HG02840 (cell line): ENCODE measurements around the gene MKNK2.

Source experiments
- ATAC-seq: cut with Tn5 transposase; IDR thresholded peaks from one replicate; pipeline ENCODE4 v1.9.1; 2021; ENCODE audit warnings: mild to moderate bottlenecking, moderate library complexity, moderate number of reproducible peaks; ENCODE audit not compliant: unreplicated experiment, low FRiP score

MKNK2 gene

GRCh38 chr19:2033825-2034159 is 17.3 kb downstream of the MKNK2 start:
- no peak for ATAC-seq

- no peak for ATAC-seq
Observed at GRCh38 chr19:2033115-2033824, 17.8 kb downstream of the MKNK2 start.

- ATAC-seq: no peak
Observed at GRCh38 chr19:2032296-2032941, 18.6 kb downstream of the MKNK2 start.

- no peak for ATAC-seq
Observed at GRCh38 chr19:2027361-2027760, 23.7 kb downstream of the MKNK2 start.

- no peak for ATAC-seq
Observed at GRCh38 chr19:2026770-2027169, 24.3 kb downstream of the MKNK2 start.

- ATAC-seq: no peak
Observed at GRCh38 chr19:2022289-2022688, 28.8 kb downstream of the MKNK2 start.

GRCh38 chr19:2021453-2022140 is 29.4 kb downstream of the MKNK2 start:
- no peak for ATAC-seq

- no peak for ATAC-seq
Observed at GRCh38 chr19:2018752-2019151, 32.3 kb downstream of the MKNK2 start.

- no peak for ATAC-seq
Observed at GRCh38 chr19:2016041-2016807, 34.8 kb downstream of the MKNK2 start.

GRCh38 chr19:2015608-2015950 is 35.5 kb downstream of the MKNK2 start, which contains the start of gene BTBD2:
Gene BTBD2, minus strand, starts transcription at chr19:2015714. Its CDS starts 11 bp downstream, at chr19:2015703.
- no peak for ATAC-seq

GRCh38 chr19:2014731-2015607 is 36.1 kb downstream of the MKNK2 start:
- no peak for ATAC-seq

GRCh38 chr19:2014131-2014571 is 36.9 kb downstream of the MKNK2 start:
- ATAC-seq: no peak

GRCh38 chr19:2013683-2013961 is 37.4 kb downstream of the MKNK2 start:
- ATAC-seq: no peak

- no peak for ATAC-seq
Observed at GRCh38 chr19:2012941-2013682, 37.9 kb downstream of the MKNK2 start.

GRCh38 chr19:2011169-2011568 is 39.9 kb downstream of the MKNK2 start:
- ATAC-seq: no peak

GRCh38 chr19:2010135-2010668 is 40.8 kb downstream of the MKNK2 start:
- no peak for ATAC-seq

GRCh38 chr19:2003874-2004273 is 47.2 kb downstream of the MKNK2 start:
- no peak for ATAC-seq

- ATAC-seq: no peak
Observed at GRCh38 chr19:1999856-2000515, 51.1 kb downstream of the MKNK2 start.
